Endometrial microvascular endothelial cells (primary cell): ENCODE results near the gene TBC1D2B. TPM values are rescaled to one million over a fixed set of nuclear protein-coding genes. Genes with fewer than 3 reads are reported as not detected.
"Not testable (repeated sequence)": the region's sequence is repeated elsewhere in the genome, so short reads cannot be mapped to it uniquely, and the experiment has no call there.

Experiments used
- in situ Hi-C: cut with HindIII; loops from 2 replicates; pipeline ENCODE4 v1.10.0; 2017; ENCODE audit warnings: low sequenced_read_pairs, low pct_unique_long_range_greater_than_20kb; ENCODE audit errors: inconsistent ontology term
- total RNA-seq: library from RNA; depleted of rRNA; stranded (reverse); fragments of >200 nt; gene quantifications from one replicate; pipeline ENCODE4 v1.2.3, GENCODE V29; 2015; ENCODE audit errors: inconsistent ontology term

TBC1D2B gene
- total RNA-seq, 1 donor from 2014 or later, result 61.0 TPM

- in situ Hi-C loops, result no loop called here
These were observed 93.1 kb downstream of the TBC1D2B start for GRCh38 chr15:77984446-77984861.

DNA sequence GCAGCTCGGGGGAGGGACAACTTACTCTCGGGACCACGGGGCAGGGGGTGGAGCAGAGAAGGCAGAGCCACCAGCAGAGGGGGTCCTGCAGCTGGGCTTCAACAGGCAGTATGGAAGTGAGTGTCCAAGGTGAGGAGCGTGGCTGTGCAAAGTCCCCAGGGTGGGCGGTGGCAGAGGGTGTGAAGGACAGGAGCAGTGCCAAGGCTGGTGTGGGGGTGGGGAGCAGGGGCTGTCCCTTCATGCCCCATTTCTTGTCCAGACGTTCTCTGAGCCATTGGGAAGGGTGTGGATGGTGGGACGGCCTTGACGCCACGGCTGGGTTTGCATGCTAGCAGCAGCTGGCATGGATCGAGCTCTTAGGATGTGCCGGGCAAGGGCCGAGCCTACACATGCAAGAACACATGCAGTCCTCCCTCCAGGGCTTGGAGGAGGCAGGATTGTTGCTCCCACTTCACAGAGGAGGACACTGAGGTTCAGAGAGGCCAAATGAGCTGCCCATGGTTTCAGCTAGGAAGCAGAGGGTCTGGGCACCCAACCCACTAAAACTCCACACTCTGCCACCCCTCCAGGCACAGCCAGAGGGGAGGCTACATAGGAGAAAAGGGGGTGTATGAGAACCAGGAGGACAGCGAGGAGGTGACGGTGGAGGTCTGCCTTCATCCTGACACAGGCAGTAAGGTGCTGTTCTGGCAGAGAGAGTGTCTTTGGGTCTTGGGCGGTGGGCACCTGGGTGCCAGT is 93.6 kb downstream of the TBC1D2B start:
- in situ Hi-C loops, result no loop called here

- in situ Hi-C loops, result no loop called here
These were observed 94.3 kb downstream of the TBC1D2B start for GRCh38 chr15:77983091-77983707.

DNA sequence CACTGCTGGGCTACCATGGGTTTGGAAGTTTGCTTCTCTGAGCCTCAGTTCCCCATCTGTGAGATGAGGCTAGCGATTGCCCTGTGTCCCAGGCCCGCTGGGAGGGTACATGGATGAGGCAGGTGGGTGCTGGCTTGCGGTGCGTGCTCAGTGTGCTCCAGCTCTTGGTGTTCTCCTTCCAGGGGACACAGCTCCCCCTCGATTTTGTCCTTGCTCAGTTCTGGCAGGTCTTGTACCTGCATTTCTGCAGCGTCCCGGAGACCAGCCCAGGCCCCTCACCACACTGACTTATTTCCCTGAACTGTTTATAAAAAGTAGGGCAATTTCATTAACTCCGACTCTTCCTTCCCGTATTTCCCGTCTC is 95.4 kb downstream of the TBC1D2B start:
- in situ Hi-C loops, result no loop called here

- in situ Hi-C loops, result no loop called here
These were observed 96.0 kb downstream of the TBC1D2B start for GRCh38 chr15:77981281-77982126.

DNA sequence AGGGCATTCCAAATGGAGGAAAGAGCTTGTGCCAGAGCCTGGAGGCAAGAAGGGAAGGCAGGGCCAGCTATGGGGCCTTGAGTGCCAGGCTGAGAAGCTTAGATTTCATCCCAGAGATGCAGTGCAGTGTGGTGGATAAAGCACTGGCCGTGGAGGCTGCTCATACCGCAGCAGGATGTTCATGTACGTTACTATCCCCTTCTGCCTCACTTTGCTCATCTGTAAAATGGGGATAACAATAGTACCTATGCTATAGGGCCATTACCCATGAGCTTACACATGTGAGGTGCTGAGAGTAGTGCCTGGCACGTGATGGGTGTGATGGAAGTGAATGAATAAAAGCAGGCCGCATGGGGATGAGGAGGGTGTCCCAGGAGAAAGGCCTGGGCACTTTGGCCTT is 96.8 kb downstream of the TBC1D2B start:
- in situ Hi-C loops, result not testable (repeated sequence)

DNA sequence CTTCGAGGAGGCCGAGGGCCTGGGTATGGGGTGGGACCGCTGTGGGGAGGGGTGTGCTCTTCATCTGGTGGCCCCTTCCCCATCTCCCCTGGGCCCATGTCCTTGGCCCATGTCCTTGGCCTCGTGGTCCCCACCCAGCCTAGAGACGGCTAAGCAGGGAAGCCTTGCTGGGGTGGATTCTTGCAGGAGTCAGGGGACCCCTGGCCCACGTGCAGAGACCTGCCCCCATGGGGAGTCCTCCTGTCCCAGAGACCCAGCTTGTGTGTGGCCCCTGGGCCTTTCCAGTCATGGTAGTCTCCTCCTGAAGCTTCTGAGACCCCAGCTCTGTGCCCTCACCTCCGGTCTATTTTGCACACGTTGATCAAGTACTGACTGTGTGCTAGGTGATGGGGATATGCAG is 97.4 kb downstream of the TBC1D2B start:
- in situ Hi-C loops, result no loop called here

GRCh38 chr15:77979157-77979556 is 98.4 kb downstream of the TBC1D2B start:
- in situ Hi-C loops, result not testable (repeated sequence)

DNA sequence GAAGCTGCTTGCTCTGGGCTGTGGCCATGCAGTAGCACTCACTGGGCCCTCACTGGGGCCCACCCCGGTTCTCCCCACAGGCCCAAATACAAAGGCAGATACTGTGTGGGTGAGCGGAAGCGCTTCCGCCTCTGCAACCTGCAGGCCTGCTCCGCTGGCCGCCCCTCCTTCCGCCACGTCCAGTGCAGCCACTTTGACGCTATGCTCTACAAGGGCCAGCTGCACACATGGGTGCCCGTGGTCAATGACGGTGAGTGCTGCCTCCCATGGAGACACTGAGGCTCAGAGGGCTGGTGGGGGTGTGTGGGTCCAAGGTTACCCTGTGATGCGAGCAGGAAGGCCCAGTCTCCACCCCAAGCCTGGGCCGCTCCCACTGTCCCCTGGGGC is 98.8 kb downstream of the TBC1D2B start:
- in situ Hi-C loops, result not testable (repeated sequence)

GRCh38 chr15:77977903-77978758 is 99.4 kb downstream of the TBC1D2B start:
- in situ Hi-C loops, result not testable (repeated sequence)

DNA sequence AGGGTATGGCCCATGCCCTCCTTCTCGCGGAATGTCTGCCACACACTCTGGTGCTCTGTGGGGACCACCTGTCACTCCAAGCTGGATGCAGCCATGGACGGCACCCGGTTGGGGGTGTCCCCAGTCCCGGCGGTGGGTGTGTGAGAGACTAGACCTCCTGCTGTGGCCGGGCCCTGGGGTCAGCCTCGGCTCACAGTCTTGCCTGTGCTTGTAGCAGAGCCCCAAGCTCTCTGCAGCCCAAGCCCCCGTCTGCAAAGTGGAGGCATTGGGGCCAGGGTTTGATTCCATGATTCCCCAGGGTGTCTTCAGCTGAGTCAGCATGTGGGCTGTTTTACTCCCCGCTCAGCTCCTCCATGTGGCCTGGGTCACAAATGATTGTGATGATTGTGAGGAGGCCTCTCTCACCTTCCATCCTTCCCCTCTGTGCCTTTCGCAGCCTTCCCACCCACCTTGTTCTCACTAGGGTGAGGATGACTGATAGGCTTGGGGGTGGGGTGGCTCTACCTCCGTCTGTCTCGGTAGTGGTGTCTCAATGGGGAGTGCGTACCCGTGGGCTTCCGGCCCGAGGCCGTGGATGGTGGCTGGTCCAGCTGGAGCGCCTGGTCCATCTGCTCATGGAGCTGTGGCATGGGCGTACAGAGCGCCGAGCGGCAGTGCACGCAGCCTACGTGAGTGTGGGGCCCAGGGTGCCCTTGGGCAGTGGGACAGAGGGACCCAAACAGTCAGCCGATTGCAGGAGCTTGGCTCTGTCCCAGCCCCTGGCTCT is 100.6 kb downstream of the TBC1D2B start:
- in situ Hi-C loops, result not testable (repeated sequence)

DNA sequence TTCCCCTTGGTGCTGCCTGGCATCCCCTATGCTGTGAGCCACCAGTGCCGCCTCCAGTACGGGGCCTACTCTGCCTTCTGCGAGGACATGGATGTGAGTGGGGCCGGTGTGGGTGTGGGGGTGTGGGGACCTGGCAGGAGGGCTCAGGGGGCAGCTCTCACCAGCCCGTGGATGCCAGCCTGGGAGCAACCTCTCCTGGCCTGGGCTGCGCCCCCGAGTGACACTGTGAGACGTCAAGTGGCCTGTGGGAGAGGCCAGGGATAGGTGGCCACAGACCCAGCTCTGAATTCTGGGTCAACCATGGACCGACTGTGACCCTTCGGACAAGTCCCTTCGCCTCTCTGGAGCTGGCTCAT is 101.4 kb downstream of the TBC1D2B start:
- in situ Hi-C loops, result not testable (repeated sequence)

- in situ Hi-C loops, result no loop called here
These were observed 102.0 kb downstream of the TBC1D2B start for GRCh38 chr15:77975332-77976094.

DNA sequence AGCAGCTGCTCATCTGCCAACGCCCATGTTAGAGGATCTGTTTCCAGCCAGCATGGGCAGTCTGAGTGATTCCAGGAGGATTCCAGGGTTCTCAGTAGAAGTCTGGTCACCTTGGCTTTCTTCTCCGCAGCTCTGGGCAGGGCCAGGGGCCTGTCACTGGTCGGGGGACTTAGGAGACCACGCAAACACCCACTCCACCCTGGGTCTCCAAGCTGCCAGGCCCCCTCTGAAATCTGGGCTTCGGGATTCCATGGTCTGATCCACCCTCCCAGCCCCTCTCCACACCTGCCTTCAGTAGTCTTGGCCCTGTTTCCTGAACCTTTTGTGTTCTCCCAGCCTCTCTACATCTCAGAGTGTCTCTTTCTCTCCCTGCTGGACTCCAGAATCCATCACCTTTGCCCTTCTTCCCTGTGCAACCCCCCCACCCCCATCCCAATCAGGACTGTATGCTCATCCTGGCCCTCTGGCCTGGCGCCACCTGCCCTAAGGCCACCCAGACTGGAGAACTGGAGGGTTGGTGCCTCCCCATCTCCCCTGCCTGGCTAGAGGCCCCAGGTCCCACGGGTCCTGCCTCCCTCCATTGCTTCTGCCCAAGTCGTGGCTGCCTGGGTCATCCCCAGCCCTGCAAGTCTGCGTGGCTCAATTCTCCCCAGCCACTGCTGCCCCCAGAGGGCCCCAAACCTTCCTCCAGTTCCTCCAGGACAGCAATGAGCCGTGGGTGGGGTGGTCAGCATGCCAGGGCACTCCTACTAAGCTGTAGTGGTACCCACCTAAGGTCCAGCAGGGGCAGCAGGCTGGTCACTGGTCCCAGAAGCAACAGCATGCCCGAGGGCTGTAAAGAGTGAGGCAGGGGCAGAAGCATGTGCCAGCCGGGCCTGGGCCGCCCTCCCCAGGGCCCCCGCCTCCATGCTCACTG is 102.8 kb downstream of the TBC1D2B start:
- in situ Hi-C loops, result no loop called here

GRCh38 chr15:77974098-77974414 is 103.5 kb downstream of the TBC1D2B start:
- in situ Hi-C loops, result no loop called here

DNA sequence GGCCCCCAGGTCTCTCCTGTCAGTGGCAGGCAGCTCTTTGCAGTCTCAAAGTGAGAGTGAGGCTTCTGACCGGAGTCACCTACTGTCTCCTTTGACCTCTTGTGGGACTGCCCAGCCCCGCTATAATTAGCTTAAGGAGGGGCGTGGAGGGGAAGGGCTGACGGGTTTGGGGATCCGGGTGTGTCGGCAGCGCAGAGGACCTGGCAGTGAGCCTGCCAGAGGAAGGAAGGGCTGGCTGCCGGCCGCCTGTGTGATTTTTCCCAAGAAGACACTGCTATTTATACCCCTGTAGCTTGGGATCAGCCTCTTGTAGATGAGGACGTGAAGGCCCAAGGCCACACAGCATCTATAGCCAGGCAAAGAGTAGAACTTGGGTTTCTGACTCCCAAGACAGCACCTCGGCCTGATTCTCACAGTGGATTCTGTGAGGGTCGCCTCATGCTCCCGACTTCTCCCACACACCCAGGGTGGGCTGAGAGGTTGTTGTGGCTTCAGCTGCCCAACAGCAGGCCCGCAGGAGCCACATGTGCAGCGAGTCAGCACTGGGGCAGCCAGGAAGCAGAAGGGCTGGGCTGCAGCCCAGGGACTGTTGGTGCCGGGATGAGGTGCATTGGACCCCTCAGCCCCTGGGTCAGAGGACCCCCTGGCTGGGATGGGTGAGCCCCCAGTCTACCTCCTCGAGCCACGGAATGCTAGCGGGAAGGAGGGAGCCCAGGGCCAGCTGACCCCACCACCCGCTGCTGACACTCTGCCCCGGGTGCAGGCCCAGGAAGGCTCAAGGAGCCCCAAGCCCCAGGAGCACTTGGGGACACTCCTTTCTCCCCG is 104.0 kb downstream of the TBC1D2B start:
- in situ Hi-C loops, result not testable (repeated sequence)
